ENCODE measurements around the gene CCDC71. TPM values are rescaled to one million over a fixed set of nuclear protein-coding genes. Genes with fewer than 3 reads are reported as not detected.
A peak's percentile ranks its signal among the peaks of the same experiment; 100 is the strongest.

The CCDC71 gene
- polyA plus RNA-seq, 3 donors = 1.0 to 11.2 (median 1.2) TPM

DNA sequence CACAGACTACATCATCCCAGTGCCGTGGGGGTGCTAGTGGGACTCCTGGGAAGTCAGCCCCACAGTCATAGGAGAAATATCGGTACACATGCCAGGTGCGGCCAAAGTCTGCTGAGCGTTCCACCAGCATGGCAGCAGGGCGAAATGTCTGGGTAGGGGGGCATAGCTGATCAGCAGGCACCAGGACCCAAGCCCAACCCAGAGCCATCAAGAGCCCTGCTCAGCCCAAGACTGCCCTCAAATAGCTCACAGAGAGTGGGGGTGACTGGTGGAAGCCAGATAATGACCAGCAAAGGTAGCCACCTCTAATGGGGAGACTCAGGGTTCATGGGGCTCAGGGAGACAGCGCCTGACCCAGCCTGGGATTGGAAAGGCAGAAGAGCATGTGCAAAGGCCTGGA lies 34.6 kb downstream of the CCDC71 start:
- Histone ChIP-seq H3K9ac (ENCODE audit: insufficient read depth, low read length, poor library complexity, severe bottlenecking) (no peak overlapping the region), H3K36me3 (replicated peaks in 1 of 2; ENCODE audit: control insufficient read depth in 1 of 2, insufficient read depth in 2 of 2, low read length in 2 of 2) (no peaks in the 10 kb centered on the region), H3K27me3 (ENCODE audit: control insufficient read depth in 2 of 2, insufficient read depth in 2 of 2, low read length in 2 of 2) (no peaks in the 10 kb centered on the region), H3K4me3 (replicated peaks in 1 of 3; ENCODE audit: low read depth in 2 of 3, low read length in 3 of 3) (no peak overlapping the region), H3K4me1 (ENCODE audit: control insufficient read depth in 1 of 2, insufficient read depth in 2 of 2, low read length in 2 of 2) (peaks cover 14 to 20% of the 10 kb centered on the region in 2 donors), H4K20me1 (ENCODE audit: insufficient read depth, low read length) (no peaks in the 10 kb centered on the region), H3K4me2 (replicated peaks; ENCODE audit: extremely low read depth, low read length, poor library complexity, severe bottlenecking) (no peak overlapping the region), H2AFZ (ENCODE audit: insufficient read depth, low read depth, low read length, poor library complexity, severe bottlenecking) (no peak overlapping the region), H3K9me3 (replicated peaks in 1 of 2; ENCODE audit: control insufficient read depth in 1 of 2, insufficient read depth in 1 of 2, low read length in 2 of 2) (no peaks in the 10 kb centered on the region), H3K27ac (ENCODE audit: low read depth in 1 of 2, low read length in 2 of 2) (no peak overlapping the region), H3K79me2 (ENCODE audit: insufficient read depth, low read length) (no peaks in the 10 kb centered on the region)
- H3K27ac Mint-ChIP-seq = peak overlapping the region in 2 of 7 donors; percentile 38 to 77
- TF ChIP-seq, protein P1, sequence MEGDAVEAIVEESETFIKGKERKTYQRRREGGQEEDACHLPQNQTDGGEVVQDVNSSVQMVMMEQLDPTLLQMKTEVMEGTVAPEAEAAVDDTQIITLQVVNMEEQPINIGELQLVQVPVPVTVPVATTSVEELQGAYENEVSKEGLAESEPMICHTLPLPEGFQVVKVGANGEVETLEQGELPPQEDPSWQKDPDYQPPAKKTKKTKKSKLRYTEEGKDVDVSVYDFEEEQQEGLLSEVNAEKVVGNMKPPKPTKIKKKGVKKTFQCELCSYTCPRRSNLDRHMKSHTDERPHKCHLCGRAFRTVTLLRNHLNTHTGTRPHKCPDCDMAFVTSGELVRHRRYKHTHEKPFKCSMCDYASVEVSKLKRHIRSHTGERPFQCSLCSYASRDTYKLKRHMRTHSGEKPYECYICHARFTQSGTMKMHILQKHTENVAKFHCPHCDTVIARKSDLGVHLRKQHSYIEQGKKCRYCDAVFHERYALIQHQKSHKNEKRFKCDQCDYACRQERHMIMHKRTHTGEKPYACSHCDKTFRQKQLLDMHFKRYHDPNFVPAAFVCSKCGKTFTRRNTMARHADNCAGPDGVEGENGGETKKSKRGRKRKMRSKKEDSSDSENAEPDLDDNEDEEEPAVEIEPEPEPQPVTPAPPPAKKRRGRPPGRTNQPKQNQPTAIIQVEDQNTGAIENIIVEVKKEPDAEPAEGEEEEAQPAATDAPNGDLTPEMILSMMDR (IDR thresholded peaks at IDR 0.05) = no peak
- peaks cover 0 to 2% of the 10 kb centered on the region in 2 donors for H3K36me3 Mint-ChIP-seq
- intact Hi-C loops (cut with micrococcal nuclease) = loop anchor here in 1 of 2 donors (10.0 kb wide), 1 partner anchor 147 kb away; no protein-coding TSS in a partner anchor
- WGBS (ENCODE audit: insufficient coverage) = 100% methylated on average over 5 of the region's 6 CpGs
- peaks cover 29% of the 10 kb centered on the region for H3K4me1 Mint-ChIP-seq
- H3K4me3 Mint-ChIP-seq = peak overlapping the region in 1 of 2 donors; percentile 92
- no peak for DNase-seq
- H3K27me3 Mint-ChIP-seq (ENCODE audit: low read depth in 3 of 3) = peaks cover 0 to 3% (median 2%) of the 10 kb centered on the region in 3 donors
- H3K9me3 Mint-ChIP-seq = peaks cover 0 to 3% (median 0%) of the 10 kb centered on the region in 7 donors

DNA sequence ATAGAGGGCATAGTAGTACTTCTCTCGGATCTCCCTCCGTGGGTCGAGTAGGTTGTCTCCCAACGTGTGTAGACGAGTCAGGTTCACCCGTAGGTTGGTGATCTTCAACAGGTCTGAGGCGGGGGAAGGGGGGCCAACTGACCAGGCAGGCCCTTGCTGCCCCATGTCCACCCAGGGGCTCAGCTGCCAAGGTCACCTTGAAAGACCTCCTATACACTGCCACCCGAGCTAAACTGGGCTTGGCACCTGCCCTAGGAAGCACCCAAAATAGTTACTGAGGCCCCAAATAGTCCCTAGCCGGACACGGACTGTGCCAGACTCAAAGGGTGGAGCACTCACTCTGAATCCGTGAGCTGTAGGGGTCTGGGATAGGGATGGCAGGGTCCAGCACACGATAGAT lies 35.1 kb downstream of the CCDC71 start:
- Mint-ChIP-seq H3K4me1 (peaks cover 29% of the 10 kb centered on the region), H3K27ac (no peak overlapping the region)
- WGBS (ENCODE audit: insufficient coverage) = 98% methylated on average over 8 of the region's 12 CpGs

More for the DNA sequence above, 35.1 kb downstream of the CCDC71 start:
- Histone ChIP-seq H4K20me1 (ENCODE audit: insufficient read depth, low read length) (no peaks in the 10 kb centered on the region), H3K4me1 (ENCODE audit: control insufficient read depth in 1 of 2, insufficient read depth in 2 of 2, low read length in 2 of 2) (peaks cover 14 to 20% of the 10 kb centered on the region in 2 donors), H3K27ac (ENCODE audit: low read depth in 1 of 2, low read length in 2 of 2) (no peak overlapping the region), H3K4me3 (replicated peaks in 1 of 3; ENCODE audit: low read depth in 2 of 3, low read length in 3 of 3) (no peak overlapping the region), H2AFZ (ENCODE audit: insufficient read depth, low read depth, low read length, poor library complexity, severe bottlenecking) (no peak overlapping the region), H3K79me2 (ENCODE audit: insufficient read depth, low read length) (no peaks in the 10 kb centered on the region), H3K9me3 (replicated peaks in 1 of 2; ENCODE audit: control insufficient read depth in 1 of 2, insufficient read depth in 1 of 2, low read length in 2 of 2) (no peaks in the 10 kb centered on the region), H3K9ac (ENCODE audit: insufficient read depth, low read length, poor library complexity, severe bottlenecking) (no peak overlapping the region), H3K27me3 (ENCODE audit: control insufficient read depth in 2 of 2, insufficient read depth in 2 of 2, low read length in 2 of 2) (no peaks in the 10 kb centered on the region), H3K4me2 (replicated peaks; ENCODE audit: extremely low read depth, low read length, poor library complexity, severe bottlenecking) (no peak overlapping the region), H3K36me3 (replicated peaks in 1 of 2; ENCODE audit: control insufficient read depth in 1 of 2, insufficient read depth in 2 of 2, low read length in 2 of 2) (no peaks in the 10 kb centered on the region)
- Mint-ChIP-seq H3K27me3 (ENCODE audit: low read depth in 3 of 3) (peaks cover 0 to 3% (median 2%) of the 10 kb centered on the region in 3 donors), H3K9me3 (peaks cover 0 to 3% (median 0%) of the 10 kb centered on the region in 7 donors), H3K36me3 (peaks cover 0 to 2% of the 10 kb centered on the region in 2 donors), H3K4me3 (no peak overlapping the region)
- no peak for DNase-seq
- TF ChIP-seq, protein P1 (IDR thresholded peaks at IDR 0.05) = no peak
- intact Hi-C loops (cut with micrococcal nuclease) = loop anchor here in 1 of 2 donors (10.0 kb wide), 1 partner anchor 146 kb away; no protein-coding TSS in a partner anchor

Data from CD14-positive monocyte (primary cell).